Measurements from ENCODE around the gene CLCN6.

Gene CLCN6

DNA sequence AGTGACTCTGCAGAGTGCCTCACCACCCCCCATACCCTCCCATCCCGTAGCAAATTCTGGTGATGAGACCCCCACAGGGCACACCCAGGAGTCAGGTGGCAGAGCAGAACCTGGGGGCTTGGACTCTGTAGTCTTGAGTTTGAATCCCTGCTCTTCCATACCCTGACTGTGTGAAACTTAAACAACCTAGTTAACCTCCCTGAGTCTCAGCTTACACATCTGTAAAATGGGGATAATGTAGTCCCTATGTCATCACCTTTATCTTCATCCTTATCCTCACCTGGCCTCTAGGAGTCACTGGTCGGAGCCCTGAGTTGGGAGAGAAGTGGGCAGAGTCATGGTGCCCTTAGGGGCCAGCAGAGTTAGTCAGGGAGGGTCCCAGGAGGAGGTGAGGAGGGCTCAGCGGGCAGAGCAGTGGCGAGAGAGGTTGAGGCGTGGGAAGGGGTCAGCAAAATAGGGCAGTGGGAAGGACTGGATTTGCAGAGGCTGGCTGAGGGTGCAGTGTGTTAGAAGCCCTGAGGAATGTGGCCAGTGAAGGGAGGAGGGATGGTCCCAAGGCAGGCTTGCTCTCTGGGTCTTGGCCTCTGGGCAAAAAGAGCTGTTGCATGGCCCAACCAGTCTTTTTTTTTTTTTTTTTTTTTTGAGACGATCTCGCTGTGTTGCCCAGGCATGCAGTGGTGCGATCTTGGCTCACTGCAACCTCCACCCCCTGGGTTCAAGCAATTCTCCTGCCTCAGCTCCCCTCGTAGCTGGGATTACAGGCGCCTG, 25.4 kb upstream of the CLCN6 start:
- no peaks in the 10 kb centered on the region for H3K36me3 ChIP-seq (ENCODE audit: insufficient read depth)
- no peak for TF ChIP-seq CTCF (conservative IDR thresholded peaks at IDR 0.05; ENCODE audit: low read depth, low read length)
- H3K27me3 ChIP-seq (ENCODE audit: insufficient read depth, low read depth), result peaks cover 8% of the 10 kb centered on the region; the same call in 1 of the 2 replicates
- no peaks in the 10 kb centered on the region for H4K20me1 ChIP-seq (ENCODE audit: insufficient read depth)
- no peak overlapping the region for H3K4me2 ChIP-seq
- H3K9ac ChIP-seq, result no peak overlapping the region
- no peaks in the 10 kb centered on the region for H3K79me2 ChIP-seq (ENCODE audit: insufficient read depth, low read depth)
- H3K4me3 ChIP-seq (IDR thresholded peaks at IDR 0.05; ENCODE audit: insufficient read depth, low read depth, low read length), result no peak overlapping the region
- H3K27ac ChIP-seq, result no peak overlapping the region
- no peaks in the 10 kb centered on the region for H3K4me1 ChIP-seq (ENCODE audit: low read depth, poor library complexity, severe bottlenecking)
- no peak overlapping the region for H2AFZ ChIP-seq (ENCODE audit: low read depth)

- Histone ChIP-seq H2AFZ (ENCODE audit: low read depth) (no peak overlapping the region), H3K4me1 (ENCODE audit: low read depth, poor library complexity, severe bottlenecking) (no peaks in the 10 kb centered on the region), H3K27ac (no peak overlapping the region), H3K4me2 (no peak overlapping the region), H3K9ac (no peak overlapping the region), H3K36me3 (ENCODE audit: insufficient read depth) (no peaks in the 10 kb centered on the region), H4K20me1 (ENCODE audit: insufficient read depth) (no peaks in the 10 kb centered on the region), H3K4me3 (IDR thresholded peaks at IDR 0.05; ENCODE audit: insufficient read depth, low read depth, low read length) (no peak overlapping the region), H3K27me3 (ENCODE audit: insufficient read depth, low read depth) (peaks cover 8% of the 10 kb centered on the region; the same call in 1 of the 2 replicates), H3K79me2 (ENCODE audit: insufficient read depth, low read depth) (no peaks in the 10 kb centered on the region)
- TF ChIP-seq CTCF (conservative IDR thresholded peaks at IDR 0.05; ENCODE audit: low read depth, low read length), result no peak
These were observed 24.7 kb upstream of the CLCN6 start for GRCh38 chr1:11781297-11781696.

GRCh38 chr1:11782127-11782708, 23.8 kb upstream of the CLCN6 start:
- Histone ChIP-seq H3K27ac (no peak overlapping the region), H3K4me1 (ENCODE audit: low read depth, poor library complexity, severe bottlenecking) (no peaks in the 10 kb centered on the region), H3K36me3 (ENCODE audit: insufficient read depth) (no peaks in the 10 kb centered on the region), H3K4me3 (IDR thresholded peaks at IDR 0.05; ENCODE audit: insufficient read depth, low read depth, low read length) (no peak overlapping the region), H3K4me2 (no peak overlapping the region), H2AFZ (ENCODE audit: low read depth) (no peak overlapping the region), H4K20me1 (ENCODE audit: insufficient read depth) (no peaks in the 10 kb centered on the region), H3K27me3 (ENCODE audit: insufficient read depth, low read depth) (peaks cover 5% of the 10 kb centered on the region; the same call in 1 of the 2 replicates), H3K9ac (no peak overlapping the region), H3K79me2 (ENCODE audit: insufficient read depth, low read depth) (no peaks in the 10 kb centered on the region)
- no peak for TF ChIP-seq CTCF (conservative IDR thresholded peaks at IDR 0.05; ENCODE audit: low read depth, low read length)

GRCh38 chr1:11783556-11783955, 22.4 kb upstream of the CLCN6 start:
- Histone ChIP-seq H3K9ac (no peak overlapping the region), H3K36me3 (ENCODE audit: insufficient read depth) (no peaks in the 10 kb centered on the region), H3K27ac (no peak overlapping the region)

More at GRCh38 chr1:11783556-11783955, 22.4 kb upstream of the CLCN6 start:
- Histone ChIP-seq H3K4me2 (no peak overlapping the region), H3K27me3 (ENCODE audit: insufficient read depth, low read depth) (peaks cover 3% of the 10 kb centered on the region; the same call in 1 of the 2 replicates), H3K4me1 (ENCODE audit: low read depth, poor library complexity, severe bottlenecking) (no peaks in the 10 kb centered on the region), H2AFZ (ENCODE audit: low read depth) (no peak overlapping the region), H3K4me3 (IDR thresholded peaks at IDR 0.05; ENCODE audit: insufficient read depth, low read depth, low read length) (no peak overlapping the region), H4K20me1 (ENCODE audit: insufficient read depth) (no peaks in the 10 kb centered on the region), H3K79me2 (ENCODE audit: insufficient read depth, low read depth) (no peaks in the 10 kb centered on the region)
- no peak for TF ChIP-seq CTCF (conservative IDR thresholded peaks at IDR 0.05; ENCODE audit: low read depth, low read length)

Measured in KMS-11 (cell line).